ENCODE data around the gene ATG9B.
"Not testable (repeated sequence)": the region's sequence is repeated elsewhere in the genome, so short reads cannot be mapped to it uniquely, and the experiment has no call there.

Gene ATG9B

DNA sequence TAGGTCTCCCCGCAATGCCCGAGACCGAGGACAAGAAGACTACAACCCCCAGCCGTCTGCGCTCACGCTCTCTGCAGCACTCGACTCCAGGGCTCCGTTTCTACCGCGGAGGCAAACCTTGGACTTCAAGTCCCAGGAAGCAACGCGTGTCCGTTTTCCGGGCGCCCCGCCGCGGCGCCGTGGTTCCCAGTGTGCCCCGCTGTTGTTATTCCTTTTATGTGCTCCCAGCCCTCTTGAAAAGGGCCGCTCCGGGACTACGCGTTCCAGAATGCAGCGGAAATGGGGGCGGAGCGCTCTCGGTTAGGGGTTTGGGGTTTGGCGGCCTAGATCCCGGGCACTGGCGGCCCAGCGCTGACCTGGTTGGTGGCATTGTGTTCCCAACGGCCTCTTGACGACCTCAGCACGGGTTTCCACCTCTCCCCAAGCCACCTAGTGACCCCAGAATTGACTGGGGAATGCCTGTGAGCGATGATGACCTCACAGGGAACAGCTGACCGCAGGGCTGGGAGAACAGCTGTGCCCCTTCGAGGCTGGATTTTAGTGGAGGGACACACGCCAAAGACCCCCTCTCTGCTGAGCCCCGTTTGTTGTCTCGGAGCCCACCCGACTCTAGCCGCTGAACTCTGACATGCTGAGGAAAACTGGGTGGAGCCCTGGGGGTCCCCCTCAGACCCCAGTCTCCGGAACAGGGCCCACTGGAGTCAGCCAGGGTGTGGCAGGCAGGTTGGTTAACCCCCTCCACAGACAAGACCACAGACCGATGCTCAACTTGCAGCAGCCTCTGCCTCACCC lies 33.9 kb upstream of the ATG9B start:
- DNase-seq: peak; percentile 90

DNA sequence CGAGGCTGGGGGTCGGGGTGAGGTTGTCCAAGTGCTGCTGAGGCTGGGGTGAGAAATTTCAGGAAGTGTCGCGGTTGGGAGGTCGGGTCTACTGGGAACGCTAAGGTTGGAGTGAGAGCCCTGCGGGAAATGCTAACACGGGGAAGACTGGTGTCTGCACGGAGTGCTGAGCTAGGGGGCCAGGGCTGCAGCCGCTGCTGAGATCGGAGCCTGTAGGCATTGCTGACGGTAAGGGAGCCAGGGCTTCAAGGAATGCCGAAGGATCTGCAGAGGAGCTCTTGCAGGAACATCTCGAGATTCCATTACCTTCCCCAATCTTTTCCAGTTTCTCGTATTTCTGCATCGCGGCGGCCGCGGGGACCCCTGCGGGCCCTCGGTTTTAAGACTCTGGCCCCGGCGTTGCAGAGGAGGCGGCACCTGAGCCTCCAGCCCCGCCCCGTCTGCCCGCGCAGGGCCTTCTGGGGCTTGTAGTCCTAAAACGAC lies 33.3 kb upstream of the ATG9B start, which contains the start of gene CDK5:
TSS of gene CDK5 (minus strand) at position 392 of the 483 bp plus-strand sequence. CDS start at position 343, 49 bp downstream.
- no peak for DNase-seq

DNA sequence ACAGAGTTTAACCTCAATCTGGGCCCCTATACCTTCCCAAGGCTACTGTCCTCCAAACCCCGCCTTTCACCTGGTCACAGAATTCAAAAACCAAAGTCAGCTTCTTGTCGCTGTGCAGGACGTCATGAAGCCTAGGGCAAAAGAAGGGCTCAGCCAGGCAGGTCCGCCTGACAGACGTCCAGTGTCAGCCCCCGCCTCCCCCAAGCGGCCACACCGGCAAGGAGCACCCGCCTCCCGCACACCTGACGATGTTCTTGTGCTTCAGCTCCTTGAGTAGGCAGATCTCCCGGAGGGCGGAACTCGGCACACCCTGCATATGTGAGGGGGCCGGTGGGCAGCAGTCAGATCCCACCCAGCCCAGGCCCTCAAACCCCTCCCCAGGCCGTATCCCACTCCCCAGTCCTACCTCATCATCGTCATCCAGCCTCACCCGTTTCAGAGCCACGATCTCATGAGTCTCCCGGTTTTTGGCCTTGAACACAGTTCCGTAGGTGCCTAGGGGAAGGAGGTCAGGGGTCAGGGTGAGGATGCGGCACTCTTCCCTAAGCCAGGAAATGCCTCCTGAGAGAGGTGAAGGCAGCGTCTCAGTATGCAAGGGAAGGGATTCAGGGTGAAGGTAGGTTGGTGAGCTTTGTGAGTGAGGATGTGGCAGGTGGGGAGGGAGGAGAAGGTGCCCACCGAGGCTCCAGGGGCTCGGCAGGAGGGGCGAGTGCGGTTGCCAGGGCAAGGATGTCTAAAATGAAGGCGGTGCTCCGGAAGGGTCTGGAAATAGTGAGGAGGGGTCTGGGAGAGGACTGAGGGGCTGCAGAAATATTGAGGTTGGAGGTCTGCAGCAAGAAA lies 32.6 kb upstream of the ATG9B start:
- no peak for DNase-seq

DNA sequence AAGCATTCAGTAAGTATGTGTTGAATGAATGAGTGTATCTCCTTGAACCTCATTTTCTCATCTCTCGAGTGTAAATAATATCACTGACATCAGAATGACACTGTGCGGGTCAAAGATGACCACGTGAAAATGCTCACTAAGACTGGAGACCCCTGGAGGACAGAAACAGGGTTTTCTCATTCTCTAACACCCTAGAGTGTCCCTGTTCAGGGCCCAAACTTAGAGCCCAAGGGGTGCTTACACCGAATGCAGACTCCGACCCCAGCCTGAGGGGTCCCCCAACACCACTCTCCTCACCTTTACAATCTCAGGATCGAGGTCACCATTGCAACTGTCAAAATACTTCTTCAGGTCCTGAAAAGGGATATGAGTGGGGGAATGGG lies 32.0 kb upstream of the ATG9B start:
- no peak for DNase-seq

DNA sequence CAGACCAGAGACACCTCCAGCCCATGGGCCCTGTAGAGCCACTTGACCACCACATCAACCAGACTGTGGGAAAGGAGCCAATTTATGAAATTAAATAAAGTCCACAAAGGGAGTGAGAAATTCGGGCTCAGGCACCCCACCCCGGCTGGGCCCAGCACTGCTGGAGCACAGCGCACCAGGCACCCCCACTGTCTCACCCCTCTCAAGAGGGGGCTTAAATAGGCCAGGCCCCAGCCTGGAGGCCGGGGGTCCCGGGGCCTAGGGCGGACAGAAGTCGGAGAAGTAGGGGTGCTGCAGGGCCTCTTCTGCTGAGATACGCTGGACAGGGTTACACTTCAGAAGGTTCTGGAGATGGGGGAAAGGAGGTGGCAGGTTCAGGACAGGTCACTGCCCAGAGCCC lies 29.5 kb upstream of the ATG9B start:
- DNase-seq: no peak

DNA sequence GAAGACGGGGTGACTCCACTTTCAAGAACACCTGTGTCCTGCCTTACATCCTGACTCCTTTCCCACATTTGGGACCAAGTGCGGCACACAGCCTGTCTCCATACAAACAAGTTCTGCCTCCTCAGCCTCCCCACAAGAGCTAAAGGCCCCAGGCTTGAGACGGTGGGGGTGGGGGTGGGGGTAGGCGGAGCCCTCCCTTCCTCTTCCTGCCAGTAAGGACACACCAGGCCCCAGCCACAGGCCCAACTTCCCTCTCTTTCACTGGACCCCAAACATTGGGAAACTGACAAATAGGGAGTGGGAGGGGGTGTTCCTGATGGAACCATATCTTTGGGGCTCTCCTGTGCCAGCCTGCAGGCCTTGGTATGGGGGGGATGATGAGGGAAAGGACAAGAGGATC lies 28.8 kb upstream of the ATG9B start:
- DNase-seq: no peak

DNA sequence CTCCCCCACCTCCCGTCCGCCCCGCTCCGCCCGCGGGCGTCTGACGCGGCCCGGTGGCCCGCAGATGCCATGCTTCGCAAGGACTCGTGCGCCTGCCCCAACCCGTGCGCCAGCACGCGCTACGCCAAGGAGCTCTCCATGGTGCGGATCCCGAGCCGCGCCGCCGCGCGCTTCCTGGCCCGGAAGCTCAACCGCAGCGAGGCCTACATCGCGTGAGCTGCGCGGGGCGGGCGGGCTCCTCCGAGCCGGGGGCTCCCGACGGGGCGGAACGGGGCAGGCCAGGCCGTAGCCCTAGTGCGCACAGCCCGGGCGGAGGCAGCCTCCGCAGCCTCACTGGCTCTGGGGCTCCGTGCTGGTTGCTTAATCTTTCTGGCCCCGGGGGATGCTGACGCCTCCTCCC lies 26.8 kb upstream of the ATG9B start:
- peak; percentile 50 for DNase-seq

DNA sequence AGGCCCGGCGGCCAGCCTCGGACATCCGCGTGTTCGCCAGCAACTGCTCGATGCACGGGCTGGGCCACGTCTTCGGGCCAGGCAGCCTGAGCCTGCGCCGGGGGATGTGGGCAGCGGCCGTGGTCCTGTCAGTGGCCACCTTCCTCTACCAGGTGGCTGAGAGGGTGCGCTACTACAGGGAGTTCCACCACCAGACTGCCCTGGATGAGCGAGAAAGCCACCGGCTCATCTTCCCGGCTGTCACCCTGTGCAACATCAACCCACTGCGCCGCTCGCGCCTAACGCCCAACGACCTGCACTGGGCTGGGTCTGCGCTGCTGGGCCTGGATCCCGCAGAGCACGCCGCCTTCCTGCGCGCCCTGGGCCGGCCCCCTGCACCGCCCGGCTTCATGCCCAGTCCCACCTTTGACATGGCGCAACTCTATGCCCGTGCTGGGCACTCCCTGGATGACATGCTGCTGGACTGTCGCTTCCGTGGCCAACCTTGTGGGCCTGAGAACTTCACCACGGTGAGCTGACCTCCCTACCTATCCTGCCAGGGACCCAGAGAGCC lies 24.7 kb upstream of the ATG9B start:
- no peak for DNase-seq

DNA sequence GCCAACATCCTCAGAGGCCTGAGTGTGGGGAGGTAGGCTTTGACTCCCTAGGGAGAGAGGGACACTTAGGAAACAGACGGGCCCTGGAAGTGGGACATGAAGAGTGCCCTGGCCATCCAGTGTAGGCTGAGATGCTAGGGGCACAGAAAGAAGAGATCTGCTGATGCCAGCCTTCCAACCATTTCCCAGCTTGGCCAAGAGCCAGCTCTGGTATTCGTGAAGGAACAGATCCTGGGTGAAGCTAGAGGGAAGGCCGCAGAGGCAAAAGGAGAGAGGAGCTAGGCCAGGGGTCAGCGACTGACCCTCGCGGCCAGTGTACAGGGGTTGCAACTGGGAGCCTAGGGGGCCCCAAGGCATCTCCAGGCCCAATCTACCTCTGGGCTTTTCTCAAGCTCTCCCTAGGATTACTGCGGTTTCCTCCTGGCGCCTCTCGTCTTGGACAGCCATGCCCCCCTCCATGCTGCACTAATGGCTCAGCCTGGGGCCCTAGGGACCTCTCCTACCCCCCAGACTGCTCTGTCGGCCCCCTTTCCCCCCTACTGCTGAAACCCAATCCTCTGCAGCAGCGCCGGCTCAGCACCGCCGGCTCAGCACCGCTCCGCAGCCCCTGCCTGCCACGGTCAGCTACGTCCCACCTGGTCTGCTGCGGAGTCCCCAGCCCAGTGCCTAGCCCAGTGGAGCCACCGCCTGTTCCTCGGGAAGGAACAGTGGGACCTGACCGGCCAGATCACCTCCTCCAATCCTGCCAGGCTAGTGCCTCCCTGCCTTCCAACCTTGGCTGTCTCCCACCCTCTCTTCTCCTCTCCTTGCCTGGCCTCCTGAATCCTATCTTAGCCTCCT lies 23.9 kb upstream of the ATG9B start, which contains the start of gene ASIC3:
TSS of gene ASIC3 (plus strand) at position 556 of the 840 bp plus-strand sequence. CDS start 355 bp downstream, outside the sequence.
- no peak for DNase-seq

DNA sequence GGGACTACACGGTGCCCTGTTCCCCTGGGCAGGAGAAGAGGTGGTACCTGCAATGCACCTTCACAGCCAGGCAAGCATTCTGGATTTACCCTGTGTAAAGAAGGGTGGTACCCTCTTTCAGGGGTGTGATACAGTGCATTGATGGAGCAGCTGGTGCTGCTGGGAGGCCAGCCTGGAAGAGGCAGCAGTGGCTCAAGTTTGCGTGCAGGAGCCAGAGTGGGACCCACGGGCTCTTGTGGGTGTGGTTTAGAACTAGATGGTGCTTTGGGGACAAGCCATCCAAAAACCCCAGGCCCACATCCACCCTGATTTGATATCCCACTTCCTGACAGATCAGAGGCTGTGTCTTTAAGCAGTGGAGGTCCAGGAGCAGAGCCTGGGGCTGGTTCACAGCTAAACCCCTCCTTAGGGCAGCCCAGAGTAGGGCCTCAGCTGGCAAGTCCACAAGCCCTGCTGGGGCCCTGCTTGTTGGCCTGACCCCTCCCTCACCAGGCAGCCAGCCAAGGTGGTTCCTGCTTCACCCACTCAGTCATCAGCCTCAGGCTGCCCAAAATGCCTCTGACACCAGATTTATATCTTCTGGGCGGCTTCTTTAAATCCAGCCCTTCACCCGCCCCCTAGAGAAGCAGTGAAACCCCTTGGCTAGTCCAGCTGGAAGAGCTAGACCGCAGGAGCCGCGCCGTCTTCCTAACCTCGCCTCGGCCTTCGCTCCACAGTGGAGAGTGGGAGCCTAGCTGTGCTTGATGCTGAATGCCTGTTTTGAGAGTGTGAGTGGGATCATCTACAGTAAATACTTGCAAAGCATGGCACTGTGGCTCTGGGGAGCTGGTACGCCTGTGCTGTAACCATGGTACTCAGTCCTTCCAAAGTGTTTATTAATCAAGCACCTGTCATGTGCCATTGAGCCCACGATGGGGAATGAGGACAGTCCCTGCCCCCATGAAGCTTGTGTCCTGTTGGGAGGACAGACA lies 22.6 kb upstream of the ATG9B start:
- DNase-seq: no peak

DNA sequence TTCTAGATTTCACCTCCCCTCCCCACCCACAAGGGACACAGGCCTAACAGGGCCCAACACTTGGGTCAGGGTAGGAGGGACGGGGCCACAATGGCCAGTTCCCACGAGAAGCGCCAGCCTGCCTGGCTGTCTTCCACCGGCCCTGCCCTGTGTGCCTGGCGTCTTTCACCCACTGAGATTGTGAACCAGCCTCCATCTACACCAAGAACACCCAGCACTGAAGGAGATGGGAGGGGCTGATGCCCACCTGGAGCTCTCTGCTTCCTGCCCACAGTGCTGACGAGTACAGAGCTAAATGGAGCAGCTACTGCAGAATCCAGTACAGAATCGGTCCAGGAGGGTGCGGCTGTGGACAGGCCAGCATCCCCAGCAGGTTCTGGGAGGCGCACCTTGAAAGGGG lies 21.7 kb upstream of the ATG9B start:
- DNase-seq: no peak

DNA sequence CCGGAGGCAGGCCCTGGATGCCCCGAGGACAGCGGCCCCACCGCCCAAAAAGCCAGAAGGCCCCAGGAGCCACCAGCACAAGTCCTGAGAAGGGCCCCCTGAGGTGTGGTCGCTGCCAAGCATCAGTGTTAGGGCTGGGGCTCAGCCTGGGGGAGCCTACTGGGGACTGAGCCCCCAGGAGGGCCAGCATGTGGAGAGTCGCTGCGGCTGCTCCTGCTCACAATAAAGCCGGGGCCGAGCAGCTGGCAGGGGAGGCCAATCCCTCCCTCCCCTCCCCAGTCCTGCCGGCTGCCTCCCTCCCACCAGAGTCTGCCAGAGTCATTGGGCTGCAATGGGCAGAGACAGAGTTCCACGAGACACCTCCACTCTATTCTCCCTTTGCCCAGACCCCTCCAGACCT lies 21.0 kb upstream of the ATG9B start:
- no peak for DNase-seq

DNA sequence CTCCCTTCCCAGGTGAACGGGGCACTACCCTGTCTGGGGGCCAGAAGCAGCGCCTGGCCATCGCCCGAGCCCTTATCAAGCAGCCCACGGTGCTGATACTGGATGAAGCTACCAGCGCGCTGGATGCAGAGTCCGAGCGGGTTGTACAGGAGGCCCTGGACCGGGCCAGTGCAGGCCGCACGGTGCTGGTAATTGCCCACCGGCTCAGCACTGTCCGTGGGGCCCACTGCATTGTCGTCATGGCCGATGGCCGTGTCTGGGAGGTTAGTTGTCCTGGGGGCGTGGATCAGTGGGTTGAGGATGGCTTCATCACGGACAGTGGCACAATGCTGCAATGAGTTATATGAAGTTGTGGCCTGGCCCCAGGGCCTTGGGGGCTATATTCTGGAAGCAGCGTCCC lies 19.7 kb upstream of the ATG9B start:
- no peak for DNase-seq

DNA sequence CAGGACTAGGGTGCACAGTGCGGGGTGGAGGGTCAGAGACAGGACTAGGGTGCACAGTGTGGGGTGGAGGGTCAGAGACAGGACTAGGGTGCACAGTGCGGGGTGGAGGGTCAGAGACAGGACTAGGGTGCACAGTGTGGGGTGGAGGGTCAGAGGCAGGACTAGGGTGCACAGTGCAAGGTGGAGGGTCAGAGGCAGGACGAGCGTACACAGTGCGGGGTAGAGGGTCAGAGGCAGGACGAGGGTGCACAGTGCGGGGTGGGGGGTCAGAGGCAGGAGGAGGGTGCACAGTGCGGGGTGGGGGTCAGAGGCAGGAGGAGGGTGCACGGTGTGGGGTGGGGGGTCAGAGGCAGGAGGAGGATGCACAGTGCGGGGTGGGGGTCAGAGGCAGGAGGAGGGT lies 19.2 kb upstream of the ATG9B start:
- DNase-seq: not testable (repeated sequence)

DNA sequence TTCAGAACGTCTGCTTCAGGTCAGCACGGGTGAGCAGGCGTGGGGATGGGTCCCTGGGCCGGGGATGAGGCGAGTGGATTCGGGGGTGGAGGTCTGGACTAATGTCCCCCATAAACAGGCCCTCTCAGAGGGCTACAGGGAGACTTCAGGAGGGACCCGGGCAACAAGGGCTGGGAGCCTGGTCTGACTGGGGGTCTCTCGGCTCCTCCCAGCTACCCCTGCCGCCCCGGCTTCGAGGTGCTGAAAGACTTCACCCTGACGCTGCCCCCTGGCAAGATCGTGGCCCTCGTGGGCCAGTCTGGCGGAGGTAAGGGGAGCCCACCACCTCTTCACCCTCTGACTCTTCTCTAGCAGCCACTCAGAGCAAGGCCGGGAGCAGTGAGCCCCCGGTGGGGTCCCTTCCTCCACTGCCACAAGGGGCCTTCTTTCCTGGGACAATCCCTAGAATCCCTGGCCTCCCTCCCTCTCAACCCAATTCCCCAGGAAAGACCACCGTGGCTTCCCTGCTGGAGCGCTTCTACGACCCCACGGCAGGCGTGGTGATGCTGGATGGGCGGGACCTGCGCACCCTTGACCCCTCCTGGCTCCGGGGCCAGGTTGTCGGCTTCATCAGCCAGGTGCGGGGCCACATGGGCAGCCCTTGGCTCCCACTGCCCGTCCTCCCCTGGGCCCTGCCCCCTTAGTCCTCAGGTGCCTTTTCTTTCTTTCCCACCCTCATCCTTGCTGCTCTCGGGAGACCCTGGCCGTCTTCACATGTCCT lies 16.5 kb upstream of the ATG9B start:
- no peak for DNase-seq

DNA sequence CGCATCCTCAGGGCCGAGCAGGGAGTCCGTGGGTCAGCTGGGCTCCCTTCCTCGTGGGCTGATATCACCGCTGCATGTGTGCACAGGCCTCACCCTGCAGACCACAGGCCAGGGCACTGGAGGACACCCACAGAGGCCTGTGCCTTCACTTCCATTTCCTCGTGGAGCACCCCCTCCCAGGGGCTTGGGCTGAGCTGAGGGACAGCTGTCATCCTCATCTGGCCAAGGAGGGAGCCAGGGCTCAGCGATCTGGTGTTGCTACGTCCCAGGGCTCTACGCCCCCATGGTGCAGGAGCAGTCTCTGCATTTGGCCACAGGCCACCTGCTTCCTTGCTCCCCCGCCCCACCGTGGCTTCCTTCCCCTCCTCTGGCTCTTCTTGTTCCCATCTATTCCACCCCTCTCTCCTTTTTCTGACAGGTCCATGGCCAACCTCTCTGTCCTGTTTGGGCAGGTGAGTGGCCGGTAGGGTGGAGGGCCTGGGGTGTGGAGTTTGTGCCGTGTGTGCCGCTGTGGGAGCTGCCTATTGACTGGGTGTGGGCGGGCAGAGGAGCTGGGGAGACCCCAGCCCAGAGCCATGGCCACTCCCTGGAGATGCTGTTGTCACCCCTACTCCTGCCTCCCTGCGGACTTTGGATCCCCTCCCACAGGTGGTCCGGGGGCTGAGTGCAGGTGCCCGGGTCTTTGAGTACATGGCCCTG lies 15.7 kb upstream of the ATG9B start:
- no peak for DNase-seq

DNA sequence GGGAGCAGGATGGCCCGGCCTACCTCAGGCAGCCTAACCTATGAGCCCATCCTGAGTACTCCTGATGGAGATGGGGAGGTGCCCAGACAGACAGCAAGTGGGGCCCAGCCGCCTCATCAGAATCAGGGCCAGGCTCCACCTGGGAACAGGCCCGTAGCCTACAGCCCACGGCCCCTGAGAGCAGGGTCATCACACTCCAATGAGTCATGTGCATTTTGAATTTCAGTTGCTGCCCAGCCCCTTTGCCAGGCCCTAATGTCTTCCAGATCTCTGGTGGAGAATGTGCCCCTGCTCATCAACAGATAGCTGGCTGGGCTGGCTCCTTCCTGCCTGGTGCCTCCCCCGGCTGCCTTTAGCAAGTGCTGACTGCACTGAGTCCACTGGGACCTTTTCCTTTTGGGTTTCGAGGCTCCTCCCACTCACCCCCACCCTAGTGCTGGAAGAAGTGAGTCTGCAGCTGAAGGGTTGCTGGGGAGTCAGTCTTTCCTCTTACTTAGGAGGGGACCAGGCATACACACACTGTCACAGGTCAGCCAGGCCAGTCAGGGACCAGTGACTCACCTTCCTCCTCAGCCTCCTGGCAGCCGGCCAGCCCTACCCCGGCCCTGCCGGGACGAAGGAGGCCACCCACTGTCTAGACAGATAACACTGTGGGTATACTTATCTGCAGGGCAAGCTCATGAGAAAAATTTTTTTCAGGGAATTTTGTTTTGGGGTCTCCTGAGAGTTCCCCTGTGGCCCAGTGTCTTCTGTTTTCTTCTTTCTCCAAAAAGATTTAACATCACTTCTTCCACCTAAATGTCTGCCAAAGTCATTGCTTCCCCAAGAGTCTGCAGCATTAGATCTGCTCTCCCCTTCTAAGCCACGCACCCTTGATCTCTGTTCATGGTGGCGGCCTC lies 14.9 kb upstream of the ATG9B start:
- DNase-seq: peak; percentile 77

DNA sequence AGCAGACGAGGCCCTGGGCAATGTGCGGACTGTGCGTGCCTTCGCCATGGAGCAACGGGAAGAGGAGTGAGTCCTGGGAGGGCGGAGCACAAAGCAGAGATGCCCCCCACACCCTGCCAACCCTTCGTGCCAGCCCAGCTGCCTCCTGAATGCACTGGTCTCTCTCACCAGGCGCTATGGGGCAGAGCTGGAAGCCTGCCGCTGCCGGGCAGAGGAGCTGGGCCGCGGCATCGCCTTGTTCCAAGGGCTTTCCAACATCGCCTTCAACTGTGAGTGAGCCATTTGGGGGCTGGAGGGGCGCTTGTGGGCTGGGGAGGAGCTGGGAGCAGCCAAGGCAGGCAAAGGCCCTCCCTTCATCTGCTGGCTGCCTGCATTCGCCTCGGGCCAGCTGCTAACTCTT lies 11.6 kb upstream of the ATG9B start:
- DNase-seq: no peak
